ENCODE results near the gene WNT2. TPM values are rescaled to one million over a fixed set of nuclear protein-coding genes. Genes with fewer than 3 reads are reported as not detected.
A peak's percentile ranks its signal among the peaks of the same experiment; 100 is the strongest.

WNT2 gene
- total RNA-seq (2014; rRNA removed; shearing (Covaris generic)), result not detected in 2 replicates

GRCh38 chr7:117322741-117323304, at the start of gene WNT2:
Gene WNT2 (minus strand): TSS chr7:117323058. CDS start chr7:117322989, 69 bp downstream.
- no peak for DNase-seq (ENCODE audit: low spot score)
- in situ Hi-C loops (cut with HindIII; ENCODE audit: low sequenced_read_pairs), result no loop called here

GRCh38 chr7:117372073-117372472, 49.2 kb upstream of the WNT2 start:
- in situ Hi-C loops (cut with HindIII; ENCODE audit: low sequenced_read_pairs), result no loop called here
- no peak for DNase-seq (ENCODE audit: low spot score)

- in situ Hi-C loops (cut with HindIII; ENCODE audit: low sequenced_read_pairs), result no loop called here
- no peak for DNase-seq (ENCODE audit: low spot score)
Observed at GRCh38 chr7:117364339-117365080, 41.7 kb upstream of the WNT2 start.

DNA sequence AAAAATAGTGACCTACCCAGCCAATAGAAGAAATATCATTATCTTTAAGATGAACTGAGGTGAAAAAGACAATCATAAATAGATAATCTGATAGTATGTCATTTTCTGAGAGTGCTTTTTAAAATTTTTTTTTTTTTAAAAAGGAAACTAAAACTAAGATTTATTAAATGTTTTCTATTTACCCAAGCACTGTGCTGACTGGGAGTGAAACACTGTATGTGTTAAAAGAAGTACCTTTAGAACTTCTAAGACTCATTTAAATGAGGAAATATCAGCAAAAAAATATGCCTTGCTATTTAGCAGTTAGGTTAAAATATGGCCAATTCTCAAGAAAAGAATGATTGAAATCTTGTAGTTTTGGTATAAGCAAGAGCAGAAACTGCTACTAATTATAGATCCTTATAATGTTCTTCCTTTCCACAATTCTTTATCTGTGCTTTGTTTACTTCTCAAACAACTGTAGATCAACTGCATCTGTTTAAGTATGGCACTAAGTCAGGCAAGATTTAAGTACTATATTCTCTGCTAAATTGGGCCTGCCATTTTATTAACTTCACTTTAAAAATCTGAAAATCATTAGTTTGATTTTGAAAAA, 39.5 kb upstream of the WNT2 start:
- in situ Hi-C loops (cut with HindIII; ENCODE audit: low sequenced_read_pairs), result no loop called here

GRCh38 chr7:117350027-117350426, 27.2 kb upstream of the WNT2 start:
- DNase-seq (ENCODE audit: low spot score), result no peak

More for the DNA sequence above, 39.5 kb upstream of the WNT2 start:
- no peak for DNase-seq (ENCODE audit: low spot score)

GRCh38 chr7:117349570-117349969, 26.7 kb upstream of the WNT2 start:
- no peak for DNase-seq (ENCODE audit: low spot score)
- in situ Hi-C loops (cut with HindIII; ENCODE audit: low sequenced_read_pairs), result no loop called here

More at GRCh38 chr7:117350027-117350426, 27.2 kb upstream of the WNT2 start:
- in situ Hi-C loops (cut with HindIII; ENCODE audit: low sequenced_read_pairs), result no loop called here

GRCh38 chr7:117347962-117348672, 25.3 kb upstream of the WNT2 start:
- in situ Hi-C loops (cut with HindIII; ENCODE audit: low sequenced_read_pairs), result no loop called here
- DNase-seq (ENCODE audit: low spot score), result no peak

- no peak for DNase-seq (ENCODE audit: low spot score)
- in situ Hi-C loops (cut with HindIII; ENCODE audit: low sequenced_read_pairs), result no loop called here
Observed at GRCh38 chr7:117347480-117347879, 24.6 kb upstream of the WNT2 start.

- in situ Hi-C loops (cut with HindIII; ENCODE audit: low sequenced_read_pairs), result no loop called here
- no peak for DNase-seq (ENCODE audit: low spot score)
Observed at GRCh38 chr7:117346161-117346560, 23.3 kb upstream of the WNT2 start.

- in situ Hi-C loops (cut with HindIII; ENCODE audit: low sequenced_read_pairs), result no loop called here
- DNase-seq (ENCODE audit: low spot score), result peak; percentile 9
Observed at GRCh38 chr7:117338020-117338419, 15.2 kb upstream of the WNT2 start.

- no peak for DNase-seq (ENCODE audit: low spot score)
- in situ Hi-C loops (cut with HindIII; ENCODE audit: low sequenced_read_pairs), result no loop called here
Observed at GRCh38 chr7:117333168-117333567, 10.3 kb upstream of the WNT2 start.

- DNase-seq (ENCODE audit: low spot score), result no peak
- in situ Hi-C loops (cut with HindIII; ENCODE audit: low sequenced_read_pairs), result no loop called here
Observed at GRCh38 chr7:117332031-117332430, 9.2 kb upstream of the WNT2 start.

DNA sequence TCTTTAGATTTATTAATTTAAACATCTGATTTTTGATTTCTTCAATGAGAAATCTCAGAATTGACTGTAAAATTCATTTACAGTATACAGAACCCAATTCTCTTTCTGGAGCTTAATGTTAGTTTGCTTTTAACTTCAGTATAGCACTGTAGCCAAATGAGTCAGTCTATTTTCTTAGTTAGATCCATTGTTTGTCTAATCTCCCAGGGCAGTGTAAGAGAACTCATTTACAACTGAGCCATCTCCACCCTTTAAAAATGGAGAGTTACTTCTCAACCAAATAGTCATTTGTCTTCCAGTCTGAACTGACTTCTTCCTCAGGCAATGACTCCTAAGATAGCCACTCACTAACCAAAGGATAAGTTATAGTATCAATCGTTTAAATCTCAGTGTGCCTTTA, 3.0 kb upstream of the WNT2 start:
- in situ Hi-C loops (cut with HindIII; ENCODE audit: low sequenced_read_pairs), result no loop called here
- no peak for DNase-seq (ENCODE audit: low spot score)

GRCh38 chr7:117324960-117325359, 2.1 kb upstream of the WNT2 start:
- DNase-seq (ENCODE audit: low spot score), result no peak
- in situ Hi-C loops (cut with HindIII; ENCODE audit: low sequenced_read_pairs), result no loop called here

- in situ Hi-C loops (cut with HindIII; ENCODE audit: low sequenced_read_pairs), result no loop called here
- no peak for DNase-seq (ENCODE audit: low spot score)
Observed at GRCh38 chr7:117323851-117324711, 1.2 kb upstream of the WNT2 start.

DNA sequence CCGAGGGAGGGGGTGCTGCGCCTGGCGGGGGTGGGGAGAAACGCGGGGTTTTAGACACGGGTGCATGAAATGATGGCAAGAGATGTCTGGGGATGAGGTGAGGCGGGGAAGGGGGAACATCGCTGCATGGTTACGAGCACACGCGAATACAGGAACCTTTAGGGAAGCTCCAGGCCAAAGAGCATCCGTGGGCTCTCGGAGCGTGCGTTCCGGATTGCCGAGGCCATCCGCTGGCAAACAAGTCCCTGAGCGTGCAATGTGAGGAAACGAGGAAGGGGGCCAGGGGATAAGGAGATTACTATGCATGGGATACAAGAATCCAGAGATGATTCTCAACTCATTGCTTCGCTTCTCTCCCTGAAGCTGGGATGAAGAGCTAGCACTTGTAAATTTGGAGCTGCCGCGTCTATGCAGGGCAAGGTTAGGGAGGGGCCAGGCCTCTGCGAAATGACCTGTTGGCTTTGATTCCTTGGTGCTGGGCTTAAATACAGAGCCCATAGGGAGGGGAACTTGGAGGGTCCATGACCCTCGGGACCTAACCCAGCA, 520 bp upstream of the WNT2 start:
- no peak for DNase-seq (ENCODE audit: low spot score)
- in situ Hi-C loops (cut with HindIII; ENCODE audit: low sequenced_read_pairs), result no loop called here

- in situ Hi-C loops (cut with HindIII; ENCODE audit: low sequenced_read_pairs), result no loop called here
- DNase-seq (ENCODE audit: low spot score), result no peak
Observed at GRCh38 chr7:117320523-117320922, 2.3 kb downstream of the WNT2 start.

DNA sequence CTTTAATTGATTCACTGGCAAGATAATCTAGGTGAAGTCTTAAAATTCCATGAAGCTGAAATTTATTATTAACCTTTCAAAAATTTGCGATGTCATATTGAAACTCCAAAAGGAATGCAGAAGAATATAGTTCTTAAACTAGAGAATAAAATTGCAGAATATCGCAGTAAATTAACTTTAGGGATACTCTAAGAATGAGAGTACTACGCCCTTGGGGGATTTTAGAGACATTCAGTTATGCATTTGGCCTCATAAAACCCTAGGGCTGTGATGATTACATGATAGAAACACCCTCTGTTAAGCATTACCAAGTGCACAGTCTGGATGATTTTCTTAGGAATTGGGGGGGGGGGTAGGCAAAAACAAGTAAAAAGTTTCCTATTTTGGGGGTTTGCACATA, 3.7 kb downstream of the WNT2 start:
- in situ Hi-C loops (cut with HindIII; ENCODE audit: low sequenced_read_pairs), result no loop called here

DNA sequence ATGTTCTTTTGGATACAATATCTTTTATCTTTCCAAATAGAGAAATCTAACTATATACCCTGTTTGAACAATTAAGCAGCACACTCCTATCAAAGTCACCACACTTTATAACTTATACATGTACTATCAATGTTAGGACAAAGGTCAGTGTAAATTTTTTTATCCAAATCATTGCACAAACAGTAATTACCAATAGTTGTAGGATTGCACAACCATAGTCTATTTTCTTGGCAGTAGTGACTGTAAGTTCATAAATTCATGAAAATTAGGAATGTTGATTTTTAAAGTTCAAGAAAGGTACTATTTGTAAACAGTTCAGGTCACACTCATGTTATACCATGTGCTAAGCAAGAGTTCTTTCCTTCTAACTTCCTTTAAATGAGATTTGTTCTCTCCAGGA, 9.3 kb downstream of the WNT2 start:
- DNase-seq (ENCODE audit: low spot score), result no peak
- in situ Hi-C loops (cut with HindIII; ENCODE audit: low sequenced_read_pairs), result no loop called here

More for the DNA sequence above, 3.7 kb downstream of the WNT2 start:
- no peak for DNase-seq (ENCODE audit: low spot score)
